Lower leg skin (tissue), 4 donors: ENCODE measurements around the gene TIMM10B. TPM values are rescaled to one million over a fixed set of nuclear protein-coding genes. Genes with fewer than 3 reads are reported as not detected.

ENCODE experiments used
- DNase-seq, 2 donors: peaks; one replicate each; pipeline ENCODE4 v3.0.0-alpha.2; 2019; ENCODE audit warnings: low spot score in 2 of 2
- H3K4me3 ChIP-seq: fragments of 200-600 bp; sonication (generic); 2 replicates; pipeline ENCODE4 v1.5.1; 2017; ENCODE audit warnings: mild to moderate bottlenecking, low read depth; ENCODE audit not compliant: poor library complexity, severe bottlenecking
- CTCF ChIP-seq, 3 donors: fragments of 450-650 bp; IDR thresholded peaks; one replicate each; pipeline ENCODE4 v1.5.1; 2016; ENCODE audit warnings: antibody characterized with exemption in 3 of 3, mild to moderate bottlenecking in 3 of 3, moderate library complexity in 2 of 3
- POLR2A ChIP-seq, 2 donors: fragments of 450-650 bp; IDR thresholded peaks; one replicate each; pipeline ENCODE4 v1.6.1; 2016 to 2017; ENCODE audit warnings: antibody characterized with exemption in 2 of 2, mild to moderate bottlenecking in 1 of 2, moderate library complexity in 1 of 2
- WGBS, 2 donors: methylation state at CpG; one replicate each; pipeline ENCODE4 v1.1.5; 2018; 5-methylcytosine and 5-hydroxymethylcytosine counted together
- intact Hi-C: fragments of 100-400 bp; cut with DNase I; formaldehyde crosslinking; loops from one replicate; pipeline ENCODE4 v1.15.0; 2023; ENCODE audit warnings: low total_unique reads
- total RNA-seq, 4 donors: library from RNA; depleted of rRNA; stranded (reverse); fragments of >200 nt; gene quantifications; one replicate each; pipeline ENCODE4 v1.1.0, GENCODE V29; 2016

TIMM10B gene
- total RNA-seq, 4 donors from 2014 or later: 20.1 to 28.0 (median 21.9) TPM

- WGBS, 2 donors: 4% methylated on average over 1 of the region's 1 CpG
- peak in 1 of 2 donors; percentile 29 for DNase-seq
- intact Hi-C loops: no loop called here
- TF ChIP-seq CTCF (IDR thresholded peaks at IDR 0.05): no peak
- TF ChIP-seq POLR2A (IDR thresholded peaks at IDR 0.05): no peak
- no peak overlapping the region for H3K4me3 ChIP-seq
Measured at GRCh38 chr11:6438979-6439571, 42.2 kb upstream of the TIMM10B start.

GRCh38 chr11:6440906-6441358, 40.4 kb upstream of the TIMM10B start, which contains the start of gene HPX:
Gene HPX (minus strand): TSS chr11:6440987. CDS start chr11:6440963, 24 bp downstream.
- no peak for DNase-seq
- H3K4me3 ChIP-seq: no peak within 1 kb of the TSS
- intact Hi-C loops: loop anchor here (5.0 kb wide), 1 partner anchor 59 kb away; no protein-coding TSS in a partner anchor
- WGBS, 2 donors: 74 to 92% methylated on average over 3 of the region's 3 CpGs
- TF ChIP-seq CTCF (IDR thresholded peaks at IDR 0.05) (no peak), POLR2A (IDR thresholded peaks at IDR 0.05) (no peak)

GRCh38 chr11:6442441-6442840, 38.9 kb upstream of the TIMM10B start:
- intact Hi-C loops: loop anchor here (5.0 kb wide), 1 partner anchor 60 kb away; no protein-coding TSS in a partner anchor
- 89 to 96% methylated on average over 4 of the region's 4 CpGs for WGBS, 2 donors
- no peak for TF ChIP-seq CTCF (IDR thresholded peaks at IDR 0.05)
- no peak for TF ChIP-seq POLR2A (IDR thresholded peaks at IDR 0.05)
- H3K4me3 ChIP-seq: no peak overlapping the region
- DNase-seq: no peak

GRCh38 chr11:6443269-6444003, 37.9 kb upstream of the TIMM10B start:
- peak; percentile 38 to 88 for DNase-seq
- WGBS, 2 donors: 25 to 26% methylated on average over 5 of the region's 5 CpGs
- no peak overlapping the region for H3K4me3 ChIP-seq
- intact Hi-C loops: loop anchor here (5.0 kb wide), 1 partner anchor 61 kb away; no protein-coding TSS in a partner anchor
- TF ChIP-seq CTCF (IDR thresholded peaks at IDR 0.05) (peak in 1 of 3 donors; percentile 55), POLR2A (IDR thresholded peaks at IDR 0.05) (no peak)

GRCh38 chr11:6448574-6448973, 32.7 kb upstream of the TIMM10B start:
- H3K4me3 ChIP-seq: no peak overlapping the region
- WGBS, 2 donors: 88 to 93% methylated on average over 3 of the region's 3 CpGs
- DNase-seq: no peak
- intact Hi-C loops: no loop called here
- TF ChIP-seq POLR2A (IDR thresholded peaks at IDR 0.05) (no peak), CTCF (IDR thresholded peaks at IDR 0.05) (no peak)
